Right lobe of liver (tissue), 6 donors: ENCODE data around the gene CALY. TPM values are rescaled to one million over a fixed set of nuclear protein-coding genes. Genes with fewer than 3 reads are reported as not detected.

Experiments used
- ATAC-seq, 4 donors: fragments of 200-7000 bp; cut with Tn5 transposase; one replicate each; pipeline ENCODE4 v1.9.1; 2020; ENCODE audit warnings: mild to moderate bottlenecking in 4 of 4, moderate library complexity in 4 of 4
- DNase-seq, 3 donors: peaks; one replicate each; pipeline ENCODE4 v3.0.0-alpha.2; 2020
- H3K27ac ChIP-seq, 3 donors: fragments of 200-600 bp; one replicate each; pipeline ENCODE4 v1.8.0; 2022
- H3K27me3 ChIP-seq, 2 donors: fragments of 200-600 bp; one replicate each; pipeline ENCODE4 v1.8.0; 2022
- H3K36me3 ChIP-seq, 4 donors: fragments of 200-600 bp; sonication (generic) in 1 of 4; one replicate each; pipeline versions ENCODE4 v1.5.1 to v1.8.0; 2017 to 2022; ENCODE audit warnings: control low read depth in 1 of 4
- H3K4me1 ChIP-seq, 4 donors: fragments of 200-600 bp; sonication (generic) in 1 of 4; one replicate each; pipeline versions ENCODE4 v1.5.1 to v1.8.0; 2017 to 2022; ENCODE audit warnings: control low read depth in 1 of 4
- H3K4me3 ChIP-seq, 3 donors: fragments of 200-600 bp; one replicate each; pipeline ENCODE4 v1.8.0; 2022
- H3K9me3 ChIP-seq, 4 donors: fragments of 200-600 bp; sonication (generic) in 1 of 4; one replicate each; pipeline versions ENCODE4 v1.5.1 to v1.8.0; 2017 to 2022; ENCODE audit warnings: control low read depth in 1 of 4
- CTCF ChIP-seq, 4 donors: fragments of 200-600 bp in 3 of 4; fragments of 450-650 bp in 1 of 4; IDR thresholded peaks; one replicate each; pipeline versions ENCODE4 v1.5.1 to v1.8.0; 2016 to 2022; ENCODE audit warnings: antibody characterized with exemption in 4 of 4, mild to moderate bottlenecking in 2 of 4
- POLR2A ChIP-seq: fragments of 450-650 bp; IDR thresholded peaks from one replicate; pipeline ENCODE4 v1.6.1; 2017; ENCODE audit warnings: antibody characterized with exemption, mild to moderate bottlenecking
- WGBS: methylation state at CpG from one replicate; pipeline ENCODE4 v1.1.6; 2018; ENCODE audit warnings: low coverage, low lambda C conversion rate; ENCODE audit not compliant: insufficient coverage; ENCODE audit errors: missing lambda C conversion rate; 5-methylcytosine and 5-hydroxymethylcytosine counted together
- intact Hi-C, 2 donors: fragments of 100-400 bp; cut with DNase I; formaldehyde crosslinking; loops; one replicate each; pipeline versions ENCODE4 v1.11.2 to v1.14.1; 2022
- total RNA-seq, 6 experiments: library from RNA; depleted of rRNA in 2 of 6; stranded (reverse); fragments of >200 nt in 2 of 6; fragmentation: NEBNext Ultra II Directional in 3 of 6; extraction: Animal tissue kit (Norgen Biotek cat#: 25700) in 3 of 6; gene quantifications; one replicate each; pipeline versions ENCODE4 v1.1.0 to v1.2.4, GENCODE V29; 2016 to 2023
- donor health status: DM: no; HTN: yes; CAD: no.
- donor health status: DM: no; HTN: no; CAD: no.
- donor health status: DM: no; HTN: no; CAD: no.
- donor health status: DM: no; HTN: yes; CAD: no.
- donor health status: DM: no; HTN: yes; CAD: no.

CALY gene
- total RNA-seq, 6 experiments from 2014 or later = not detected

- DNase-seq (no peak), ATAC-seq (no peak)
- WGBS = no CpG with 5 or more reads among the region's 8 CpGs
- Histone ChIP-seq H3K27me3 (no peaks in the 10 kb centered on the region), H3K4me1 (peaks cover 0 to 14% (median 4%) of the 10 kb centered on the region in 4 donors), H3K27ac (no peak overlapping the region), H3K4me3 (no peak overlapping the region), H3K36me3 (no peaks in the 10 kb centered on the region), H3K9me3 (no peaks in the 10 kb centered on the region)
- TF ChIP-seq POLR2A = no peak
- no peak for TF ChIP-seq CTCF (IDR thresholded peaks at IDR 0.05)
- intact Hi-C loops = no loop called here
Measured at GRCh38 chr10:133381036-133381435, 44.3 kb upstream of the CALY start.

DNA sequence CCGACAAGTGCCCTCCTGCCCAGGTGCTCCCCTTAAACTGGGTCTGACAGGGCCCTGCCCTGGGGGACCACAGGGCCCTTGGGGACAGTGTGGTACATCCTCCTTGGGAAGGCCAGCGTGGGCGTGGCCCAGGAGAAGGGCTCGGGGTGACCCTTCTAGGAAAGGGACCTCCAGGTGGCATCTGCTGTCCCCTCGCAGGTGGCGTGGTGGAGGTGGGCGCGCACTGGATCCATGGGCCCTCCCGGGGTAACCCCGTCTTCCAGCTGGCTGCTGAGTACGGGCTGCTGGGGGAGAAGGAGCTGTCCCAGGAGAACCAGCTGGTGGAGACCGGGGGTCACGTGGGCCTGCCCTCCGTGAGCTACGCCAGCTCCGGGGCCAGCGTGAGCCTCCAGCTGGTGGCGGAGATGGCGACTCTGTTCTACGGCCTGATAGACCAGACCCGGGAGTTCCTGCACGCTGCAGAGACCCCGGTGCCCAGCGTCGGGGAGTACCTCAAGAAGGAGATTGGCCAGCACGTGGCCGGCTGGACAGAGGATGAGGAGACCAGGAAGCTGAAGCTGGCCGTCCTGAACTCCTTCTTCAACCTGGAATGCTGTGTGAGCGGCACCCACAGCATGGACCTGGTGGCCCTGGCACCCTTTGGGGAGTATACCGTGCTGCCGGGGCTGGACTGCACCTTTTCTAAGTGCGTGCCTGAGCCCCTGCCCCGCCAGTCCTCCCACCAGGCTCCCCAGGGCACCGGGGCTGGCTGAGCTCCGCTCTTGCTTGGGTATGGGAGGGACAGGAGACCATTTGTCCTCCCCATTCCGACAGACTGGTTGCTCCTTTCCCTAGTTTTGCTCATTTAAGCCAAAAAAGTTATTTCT, 43.3 kb upstream of the CALY start:
- Histone ChIP-seq H3K4me1 (peaks cover 0 to 14% (median 4%) of the 10 kb centered on the region in 4 donors), H3K9me3 (no peaks in the 10 kb centered on the region), H3K4me3 (peak overlapping the region; percentile 86 to 91 (median 88)), H3K27ac (peak overlapping the region in 1 of 3 donors; percentile 63), H3K27me3 (no peaks in the 10 kb centered on the region), H3K36me3 (no peaks in the 10 kb centered on the region)
- ATAC-seq = peak in 1 of 4 donors; percentile 2
- TF ChIP-seq POLR2A = no peak
- TF ChIP-seq CTCF (IDR thresholded peaks at IDR 0.05) = no peak
- intact Hi-C loops = loop anchor here in 1 of 2 donors (10.0 kb wide), 1 partner anchor 55 kb away; no protein-coding TSS in a partner anchor
- peak in 1 of 3 donors; percentile 41 for DNase-seq
- 100% methylated on average over 4 of the region's 36 CpGs for WGBS

DNA sequence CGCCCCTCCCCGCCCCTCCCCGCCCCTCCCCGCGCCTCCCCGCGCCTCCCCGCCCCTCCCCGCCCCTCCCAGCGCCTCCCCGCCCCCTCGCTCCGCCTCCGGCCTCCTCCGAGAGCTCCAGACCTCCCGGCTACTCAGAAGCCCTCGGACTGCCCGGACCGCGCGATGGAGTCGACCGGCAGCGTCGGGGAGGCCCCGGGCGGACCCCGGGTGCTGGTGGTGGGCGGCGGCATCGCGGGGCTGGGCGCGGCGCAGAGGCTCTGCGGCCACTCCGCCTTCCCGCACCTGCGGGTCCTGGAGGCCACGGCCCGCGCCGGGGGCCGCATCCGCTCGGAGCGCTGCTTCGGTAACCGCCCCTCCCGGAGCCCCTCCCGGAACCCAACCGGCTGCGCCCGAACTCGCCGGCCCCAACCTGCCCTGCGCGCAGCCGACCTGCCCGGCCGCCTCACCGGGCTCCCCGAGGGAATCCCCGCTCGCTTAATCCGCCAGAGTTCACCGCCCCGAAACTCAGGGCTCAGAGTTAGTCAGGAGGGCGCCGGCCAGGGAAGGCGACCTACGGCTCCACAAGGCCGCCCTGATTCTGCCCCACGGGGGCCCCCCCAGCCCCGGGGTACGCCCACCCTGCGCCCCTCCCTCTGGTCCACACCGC, 42.6 kb upstream of the CALY start, which contains the start of gene PAOX:
PAOX (plus strand) TSS at position 111 of the 649 bp plus-strand sequence; CDS start at position 166, 55 bp downstream.
- TF ChIP-seq CTCF (IDR thresholded peaks at IDR 0.05) = no peak
- peak; percentile 64 for TF ChIP-seq POLR2A
- DNase-seq (peak; percentile 85 to 86 (median 85)), ATAC-seq (peak; percentile 54 to 63 (median 62))
- peak within 1 kb of the TSS; percentile 86 to 92 (median 91) for H3K4me3 ChIP-seq
- intact Hi-C loops = loop anchor here in 1 of 2 donors (10.0 kb wide), 1 partner anchor 54 kb away; no protein-coding TSS in a partner anchor
- WGBS = 4% methylated on average over 20 of the region's 78 CpGs
- no peaks in the 10 kb centered on the region for H3K36me3 ChIP-seq
- H3K9me3 ChIP-seq = no peaks in the 10 kb centered on the region
- peak within 1 kb of the TSS; percentile 66 to 90 (median 86) for H3K27ac ChIP-seq
- H3K27me3 ChIP-seq = no peaks in the 10 kb centered on the region
- H3K4me1 ChIP-seq = peaks cover 0 to 19% (median 5%) of the 10 kb centered on the region in 4 donors

- no peaks in the 10 kb centered on the region for H3K9me3 ChIP-seq
- no peaks in the 10 kb centered on the region for H3K27me3 ChIP-seq
- peaks cover 0 to 23% (median 7%) of the 10 kb centered on the region in 4 donors for H3K4me1 ChIP-seq
- 3% methylated on average over 7 of the region's 90 CpGs for WGBS
- ATAC-seq (peak; percentile 66 to 87 (median 82)), DNase-seq (peak; percentile 84 to 86 (median 86))
- no peaks in the 10 kb centered on the region for H3K36me3 ChIP-seq
- H3K27ac ChIP-seq = peak overlapping the region; percentile 66 to 90 (median 86)
- peak overlapping the region; percentile 65 to 92 (median 77) for H3K4me3 ChIP-seq
- intact Hi-C loops = loop anchor here in 1 of 2 donors (10.0 kb wide), 1 partner anchor 54 kb away; no protein-coding TSS in a partner anchor
- peak; percentile 51 for TF ChIP-seq POLR2A
- TF ChIP-seq CTCF (IDR thresholded peaks at IDR 0.05) = no peak
Measured at GRCh38 chr10:133378251-133379096, 41.8 kb upstream of the CALY start.
